NK-92 (cell line): ENCODE measurements around the gene ADGRL3.

Experiments used
- DNase-seq: peaks from one replicate; lab custom pipeline; 2025; ENCODE audit not compliant: unreplicated experiment; lab: John Stamatoyannopoulos, UW

ADGRL3 gene

GRCh38 chr4:61533140-61533539 is 333.0 kb downstream of the ADGRL3 start:
- no peak for DNase-seq

GRCh38 chr4:61540944-61541343 is 340.8 kb downstream of the ADGRL3 start:
- DNase-seq: no peak

DNA sequence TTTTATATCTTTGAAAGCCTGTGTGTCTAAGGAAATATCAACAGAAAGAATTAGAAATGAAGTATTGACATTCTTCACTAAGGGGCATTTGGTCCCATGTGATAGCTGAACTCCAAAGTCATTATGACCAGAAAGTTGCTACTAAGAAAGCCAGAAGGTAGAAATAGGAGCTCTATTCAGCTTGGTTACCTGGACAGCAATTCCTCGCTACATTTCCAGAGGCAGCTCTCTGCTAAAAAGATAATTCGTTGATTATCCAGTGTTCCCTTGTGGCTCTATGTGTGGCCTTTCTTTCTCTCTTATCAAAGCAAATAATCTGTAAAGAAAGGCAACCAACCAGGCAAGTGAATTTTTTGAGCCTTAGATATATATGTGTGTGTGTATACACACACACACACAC is 341.3 kb downstream of the ADGRL3 start:
- no peak for DNase-seq

DNA sequence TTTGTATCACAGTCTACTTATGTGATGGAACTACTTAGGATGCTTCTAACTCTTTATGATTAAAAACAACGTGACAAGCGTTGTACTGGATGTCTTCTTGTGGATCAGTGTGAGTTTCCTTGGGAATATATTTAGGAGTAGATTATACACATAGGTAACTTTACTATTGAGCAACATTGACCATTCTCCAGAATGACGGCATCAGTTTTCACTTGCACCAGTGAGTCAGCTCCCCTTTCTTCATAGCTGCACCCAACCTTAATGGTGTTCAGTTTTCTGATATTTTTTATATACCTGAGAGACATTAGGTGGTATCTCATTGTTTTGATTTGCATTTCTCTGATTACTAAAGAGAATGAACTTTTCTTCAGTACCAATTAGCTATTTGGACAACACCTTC is 343.9 kb downstream of the ADGRL3 start:
- no peak for DNase-seq

DNA sequence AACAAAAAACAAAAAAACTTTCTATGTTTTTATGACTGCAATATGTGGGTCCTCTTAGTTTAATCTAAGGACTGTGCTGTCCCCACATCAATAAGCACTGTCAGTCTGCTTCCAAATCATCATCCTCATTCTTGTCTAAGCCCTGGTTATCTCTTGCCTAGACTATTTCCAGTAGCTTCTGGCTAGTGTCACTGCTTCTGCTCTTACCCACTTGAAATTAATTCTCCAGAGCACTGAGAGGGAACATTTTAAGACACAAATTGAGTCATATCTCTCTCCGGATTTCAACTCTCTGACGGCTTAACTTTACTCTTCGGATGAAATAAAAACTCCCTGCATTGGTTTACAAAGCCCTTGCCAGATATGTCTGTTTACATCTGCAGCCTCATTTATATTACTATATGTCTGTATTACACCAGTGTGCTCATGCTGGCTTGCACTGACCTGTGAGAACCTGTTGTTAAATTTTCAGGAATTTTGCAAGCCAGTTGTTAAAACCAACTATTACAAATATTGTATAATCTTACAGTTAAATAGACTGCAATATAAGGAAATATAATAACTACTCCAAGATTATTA is 345.9 kb downstream of the ADGRL3 start:
- DNase-seq: no peak

DNA sequence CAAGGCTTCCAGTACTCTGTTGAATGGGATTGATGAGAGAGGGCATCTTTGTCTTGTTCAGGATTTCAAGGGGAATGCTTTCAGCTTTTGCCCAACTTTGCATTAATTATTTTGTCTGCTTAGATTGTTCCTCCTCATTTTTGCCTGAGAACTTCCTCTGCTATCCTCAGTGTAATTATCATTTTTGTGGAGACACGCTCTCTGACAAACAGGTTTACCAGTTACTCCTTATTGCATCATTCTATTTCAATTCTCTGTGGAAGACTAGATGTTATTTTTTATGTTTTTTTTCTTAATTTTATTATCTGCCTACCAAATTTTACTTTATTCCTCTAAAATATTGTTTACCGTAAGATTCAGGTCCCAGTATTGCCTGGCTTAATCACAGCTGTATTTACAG is 349.2 kb downstream of the ADGRL3 start:
- no peak for DNase-seq

DNA sequence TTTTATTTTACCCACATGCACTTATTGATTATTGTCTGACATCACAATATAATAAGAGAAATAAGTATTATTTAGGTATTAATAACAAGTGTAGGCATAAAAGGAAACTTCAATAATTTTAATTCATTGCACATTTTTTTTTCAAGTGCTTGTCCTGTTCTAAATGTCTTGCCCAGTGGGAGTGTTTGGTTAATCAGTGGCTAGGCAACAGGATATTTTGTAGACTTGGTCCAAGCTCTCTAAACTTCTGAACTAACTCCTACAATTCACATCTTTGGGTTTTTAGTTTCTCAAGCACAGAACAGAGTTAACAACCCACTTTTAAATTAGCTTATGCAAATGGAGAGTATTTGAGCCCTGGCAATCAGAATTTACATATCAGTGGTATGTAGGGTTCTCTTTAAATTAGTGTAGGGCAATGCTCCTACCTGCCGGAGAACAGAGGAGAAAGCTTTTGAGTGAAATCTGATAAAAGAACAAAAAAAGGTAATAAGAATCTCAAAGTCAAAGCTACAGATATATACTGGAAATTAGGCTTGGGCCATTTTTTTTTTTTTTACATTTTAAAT is 353.5 kb downstream of the ADGRL3 start:
- DNase-seq: no peak

DNA sequence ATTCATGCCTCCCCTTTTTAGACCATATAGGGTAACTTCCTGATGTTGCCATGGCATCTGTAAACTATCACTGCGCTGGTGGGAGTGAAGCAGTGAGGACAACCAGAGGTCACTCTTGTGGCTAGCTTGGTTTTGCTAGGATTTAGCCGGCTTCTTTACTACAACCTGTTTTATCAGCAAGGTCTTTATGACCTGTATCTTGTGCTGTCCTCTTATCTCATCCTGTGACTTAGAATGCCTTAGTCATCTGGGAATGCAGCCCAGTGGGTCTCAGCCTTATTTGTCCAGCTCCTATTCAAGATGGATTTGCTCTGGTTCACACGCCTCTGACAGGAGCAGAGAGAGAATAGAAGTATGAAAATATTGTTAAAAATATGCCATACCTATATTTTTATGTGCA is 355.7 kb downstream of the ADGRL3 start:
- no peak for DNase-seq

DNA sequence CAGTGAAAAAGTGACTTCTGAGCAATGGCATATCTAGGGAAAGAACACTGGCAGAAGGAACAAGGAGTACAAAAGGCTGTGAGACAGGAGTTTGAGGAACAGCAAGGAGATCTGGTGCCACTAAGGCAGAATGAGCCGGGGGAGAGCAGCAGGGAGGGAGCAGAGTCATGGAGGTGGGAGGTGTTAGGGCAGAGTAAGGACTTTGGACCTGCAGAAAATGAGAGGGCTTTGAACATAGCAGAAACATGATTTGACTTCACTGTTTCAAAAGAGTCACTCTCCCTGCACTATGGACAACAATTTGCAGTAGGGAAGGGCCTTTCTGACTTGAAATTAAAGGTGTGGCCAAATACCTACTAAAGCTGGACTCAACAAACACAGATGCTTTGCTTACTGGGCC is 356.2 kb downstream of the ADGRL3 start:
- DNase-seq: no peak

DNA sequence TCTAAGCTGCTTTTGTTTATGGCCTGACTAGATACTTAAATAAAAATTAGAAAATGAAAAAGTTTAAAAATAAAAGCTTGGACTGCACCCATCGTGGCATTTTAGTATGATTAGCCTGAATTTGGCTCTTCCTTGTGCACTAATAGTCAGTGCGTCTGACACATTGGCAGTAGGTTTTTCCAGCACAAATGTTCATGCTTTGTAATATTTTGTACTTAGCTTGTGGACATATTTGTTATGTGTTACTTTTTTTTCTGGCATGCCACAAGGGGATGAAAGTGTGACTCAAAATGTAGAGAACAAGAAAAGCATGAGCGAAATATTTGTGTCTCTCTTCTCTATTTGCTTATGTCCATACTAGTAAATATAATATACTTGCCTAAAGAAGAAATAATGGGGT is 359.3 kb downstream of the ADGRL3 start:
- DNase-seq: no peak

GRCh38 chr4:61561028-61561427 is 360.9 kb downstream of the ADGRL3 start:
- no peak for DNase-seq

DNA sequence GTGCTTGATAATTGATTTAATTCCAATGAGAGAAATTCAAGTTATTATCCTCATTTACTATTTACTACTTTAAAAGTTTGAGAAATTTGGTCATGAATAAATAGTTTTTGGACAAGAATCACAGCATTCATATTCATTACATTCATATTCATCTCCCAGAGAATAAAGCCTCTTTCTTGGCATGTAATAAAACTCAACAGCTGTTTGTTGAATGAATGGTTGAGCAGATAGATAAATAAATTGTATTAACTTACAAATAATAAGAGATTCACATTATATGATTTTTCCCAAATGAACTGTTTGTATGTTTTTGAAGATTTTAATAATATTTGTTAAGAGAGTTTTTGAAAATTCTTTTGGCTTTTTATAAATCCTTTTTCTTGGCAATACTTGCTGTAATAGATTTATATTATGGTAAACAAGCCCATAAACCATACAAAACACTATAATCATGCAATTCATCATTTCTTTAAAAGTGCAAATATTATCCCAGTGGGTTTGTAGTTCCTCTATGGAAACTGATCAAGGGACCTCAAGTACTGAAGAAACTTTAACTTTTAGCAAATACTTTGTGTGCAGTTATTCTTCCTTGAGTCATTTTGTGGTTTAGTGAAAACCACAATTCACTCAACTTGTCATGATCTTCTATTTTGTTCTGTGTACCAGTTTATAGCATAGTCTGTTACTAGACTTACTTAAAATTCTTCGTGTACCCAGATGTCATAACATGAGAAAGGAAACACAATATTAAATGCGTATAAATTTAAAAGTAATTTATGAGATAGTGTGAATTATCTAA is 371.8 kb downstream of the ADGRL3 start:
- DNase-seq: no peak

- no peak for DNase-seq
Measured at GRCh38 chr4:61575796-61576195, 375.7 kb downstream of the ADGRL3 start.

DNA sequence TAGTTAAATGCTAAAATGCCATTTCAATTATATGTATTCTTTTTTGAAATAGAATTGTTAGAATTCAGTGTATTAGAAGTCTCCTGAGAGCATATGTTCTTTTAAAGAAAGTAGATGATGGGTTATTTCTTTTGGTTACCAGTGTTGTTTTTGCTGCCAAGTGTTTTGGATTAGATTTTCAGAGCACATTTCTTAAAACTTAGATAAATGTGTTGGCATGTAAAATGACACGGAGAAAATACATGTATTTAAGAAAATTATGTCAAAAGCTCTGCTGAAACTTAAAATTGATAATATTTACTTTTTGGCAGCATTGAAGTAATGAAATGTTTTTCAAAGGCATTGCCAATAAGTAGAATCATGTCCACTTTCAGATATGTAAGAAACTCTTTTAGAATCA is 379.7 kb downstream of the ADGRL3 start:
- DNase-seq: no peak

GRCh38 chr4:61580721-61581377 is 380.7 kb downstream of the ADGRL3 start:
- no peak for DNase-seq

DNA sequence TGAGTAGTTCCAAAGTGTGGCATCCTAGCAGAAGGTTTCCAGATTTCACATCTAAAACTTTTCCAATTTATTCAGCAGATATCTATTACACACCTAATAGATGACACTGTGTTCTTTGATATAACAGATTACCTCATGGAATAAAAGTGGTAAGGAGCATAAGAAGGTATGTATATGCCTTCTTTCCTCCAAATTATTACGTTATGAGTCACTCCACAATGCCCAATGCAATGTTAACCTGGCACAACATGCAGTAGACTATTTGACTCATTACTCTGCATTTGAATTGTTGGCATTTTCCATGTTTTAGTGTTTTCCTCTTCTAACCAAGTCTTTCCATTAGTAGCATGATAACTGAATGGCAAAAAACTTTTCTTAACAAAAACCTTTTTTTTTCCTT is 383.6 kb downstream of the ADGRL3 start:
- no peak for DNase-seq

DNA sequence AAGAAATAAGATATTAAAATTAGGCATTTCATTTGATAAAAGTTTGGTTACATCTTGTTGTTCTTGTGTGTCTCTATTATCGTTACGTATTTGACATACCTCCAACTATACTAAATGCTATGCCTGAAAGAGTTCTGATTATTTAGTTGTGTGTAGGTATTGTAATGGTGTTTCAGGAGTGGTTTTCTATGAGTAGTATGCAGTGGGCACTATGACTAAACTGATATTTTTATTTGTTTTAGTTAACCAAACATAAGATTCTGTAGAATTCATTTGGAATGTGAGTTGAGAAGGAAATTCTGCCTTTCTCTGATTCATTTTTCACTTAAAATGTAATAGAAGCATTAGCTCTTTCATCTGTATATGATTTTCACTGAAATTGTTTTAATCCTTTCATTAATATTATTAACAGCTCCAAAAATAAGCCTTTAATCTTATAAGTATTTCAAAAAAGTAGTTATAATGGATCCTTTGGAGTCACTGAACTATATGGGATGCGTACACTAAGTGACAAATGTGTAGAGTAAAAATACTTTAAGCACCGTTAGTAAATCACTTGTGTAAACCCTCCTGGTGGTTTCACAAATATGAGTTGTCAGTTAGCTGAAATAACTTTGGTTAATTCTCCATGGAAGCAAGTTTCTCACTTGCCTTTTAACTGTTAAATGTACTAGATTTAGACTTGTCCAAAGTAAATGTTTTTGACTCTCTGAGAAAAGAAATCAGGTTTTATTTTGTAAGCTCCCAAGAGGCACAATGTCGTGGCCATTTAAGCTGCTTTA is 388.7 kb downstream of the ADGRL3 start:
- no peak for DNase-seq

- no peak for DNase-seq
Measured at GRCh38 chr4:61590881-61591280, 390.8 kb downstream of the ADGRL3 start.

DNA sequence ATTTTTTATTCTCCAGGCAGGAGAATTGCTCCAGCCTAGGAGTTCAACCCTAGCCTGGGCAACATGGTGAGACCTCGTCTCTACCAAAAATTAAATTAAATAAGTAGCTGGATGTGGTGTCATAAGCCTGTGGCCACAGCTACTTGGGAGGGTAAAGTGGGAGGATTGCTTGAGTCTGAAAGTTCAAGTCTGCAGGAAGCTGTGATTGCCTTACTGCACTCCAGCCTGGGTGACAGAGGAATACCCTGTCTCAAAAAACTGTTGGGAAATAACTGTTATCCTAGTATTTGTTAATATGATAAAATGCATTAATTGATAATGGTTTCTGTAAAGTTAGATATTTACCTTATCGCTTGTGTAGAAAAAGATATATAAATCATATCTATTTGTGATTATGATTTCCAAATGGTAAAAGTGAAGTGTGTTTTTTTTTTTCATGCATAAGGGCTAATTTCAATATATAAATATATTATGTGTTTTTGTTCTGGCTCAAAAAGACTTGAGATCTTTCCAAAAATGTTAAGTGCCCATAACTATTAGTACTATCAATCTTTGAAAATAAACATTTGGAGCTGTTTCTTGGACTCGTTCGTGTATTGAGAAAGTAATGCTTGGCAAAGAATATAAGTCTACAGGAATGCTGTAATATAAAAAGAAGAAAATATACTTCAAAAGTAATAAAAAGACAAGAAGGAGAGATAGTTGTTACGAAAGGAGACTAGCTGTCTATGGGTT is 396.6 kb downstream of the ADGRL3 start:
- no peak for DNase-seq

DNA sequence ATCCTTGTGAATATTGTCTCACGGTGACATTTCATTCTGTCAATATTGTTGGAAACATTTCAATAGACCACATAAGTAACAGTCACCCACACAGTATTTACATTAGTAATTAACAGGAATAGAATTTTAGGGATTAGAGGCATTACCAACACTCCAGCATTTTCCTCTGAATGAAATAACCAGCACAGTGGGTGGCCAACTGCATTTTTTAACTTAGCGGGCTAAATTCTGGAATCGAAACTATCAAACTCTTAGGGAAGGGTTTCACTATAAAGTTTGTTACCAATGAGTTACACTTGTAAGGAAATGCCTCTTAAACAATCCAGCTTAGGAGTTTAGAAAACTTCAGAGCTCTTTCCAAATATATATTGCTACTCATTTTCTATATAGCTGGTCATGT is 403.0 kb downstream of the ADGRL3 start:
- no peak for DNase-seq

DNA sequence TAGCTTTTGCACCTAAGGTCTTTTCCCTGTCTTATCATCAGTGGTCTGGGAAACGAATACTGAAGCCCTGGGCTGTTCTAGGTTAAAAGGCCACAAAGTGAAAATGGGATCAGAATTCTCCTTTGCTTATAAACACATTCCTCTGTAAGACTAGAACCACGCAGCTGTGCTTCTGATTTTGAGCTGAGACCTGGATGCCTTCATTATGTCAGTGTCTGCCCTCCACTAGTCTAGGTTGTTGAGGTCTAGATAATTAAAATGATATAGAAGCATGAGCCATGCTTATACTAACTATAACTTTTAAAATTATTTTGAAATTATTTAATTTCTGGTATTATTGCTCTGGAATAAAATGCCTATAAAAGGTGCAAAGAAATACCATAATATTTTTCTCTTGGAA is 403.9 kb downstream of the ADGRL3 start:
- no peak for DNase-seq
